H1 (cell line): ENCODE measurements around the gene APC2. TPM values are rescaled to one million over a fixed set of nuclear protein-coding genes. Genes with fewer than 3 reads are reported as not detected.

Experiments
- CTCF ChIA-PET: fragments of 300-600 bp; sonication (Branson Sonifier 250); formaldehyde crosslinking; loops from one replicate; lab custom pipeline; 2021; ENCODE audit not compliant: partially characterized antibody; lab: Charles Lee
- POLR2A ChIA-PET: fragments of 300-600 bp; sonication (Branson Sonifier 250); formaldehyde crosslinking; loops from one replicate; lab custom pipeline; 2021; ENCODE audit warnings: inconsistent platforms; ENCODE audit not compliant: partially characterized antibody; lab: Charles Lee
- DNase-seq, 2 experiments: peaks; one replicate each; pipeline versions ENCODE4 v3.0.0 to v3.0.0-alpha.2; 2010 to 2022; ENCODE audit warnings: low spot score in 2 of 2, low read depth in 1 of 2, mixed read lengths in 1 of 2
- FAIRE-seq: peaks from 2 replicates; lab custom pipeline; 2011; peaks lifted over from hg19 to GRCh38; lab: Jason Lieb, UNC
- H2AFZ ChIP-seq: 2 replicates; pipeline ENCODE4 v1.8.1; 2012; ENCODE audit warnings: low read length, inconsistent platforms
- H2AK5ac ChIP-seq: 2 replicates; pipeline ENCODE4 v1.6.1; 2013; ENCODE audit warnings: low read depth, low read length
- H2BK120ac ChIP-seq: replicated peaks from 2 replicates; pipeline ENCODE3; 2013; ENCODE audit warnings: low read depth, low read length, inconsistent platforms
- H2BK12ac ChIP-seq: 2 replicates; pipeline ENCODE4 v1.6.1; 2013; ENCODE audit warnings: low read depth, low read length
- H2BK15ac ChIP-seq: 2 replicates; pipeline ENCODE4 v1.6.1; 2013; ENCODE audit warnings: low read length
- H2BK20ac ChIP-seq: 2 replicates; pipeline ENCODE4 v1.6.1; 2013; ENCODE audit warnings: low read length
- H2BK5ac ChIP-seq: 2 replicates; pipeline ENCODE4 v1.6.1; 2013; ENCODE audit warnings: low read depth, low read length
- H3K14ac ChIP-seq: 2 replicates; pipeline ENCODE4 v1.6.1; 2013; ENCODE audit warnings: inconsistent platforms; ENCODE audit not compliant: insufficient read length
- H3K18ac ChIP-seq: 2 replicates; pipeline ENCODE4 v1.6.1; 2013; ENCODE audit warnings: low read length; ENCODE audit errors: extremely low read depth
- H3K23ac ChIP-seq: 2 replicates; pipeline ENCODE4 v1.6.1; 2013; ENCODE audit warnings: inconsistent platforms; ENCODE audit not compliant: insufficient read length
- H3K23me2 ChIP-seq: 2 replicates; pipeline ENCODE4 v1.6.1; 2013; ENCODE audit warnings: low read depth, low read length
- H3K27ac ChIP-seq: 2 replicates; pipeline ENCODE4 v1.6.1; 2011; ENCODE audit warnings: low read depth, low read length, inconsistent platforms
- H3K27me3 ChIP-seq, 4 experiments: replicated peaks in 1 of 4; 1 replicate in 1 of 4; 2 replicates in 3 of 4; pipeline versions ENCODE4 v1.6.1 to v1.8.1; 2011 to 2013; ENCODE audit warnings: low read length in 3 of 4, mild to moderate bottlenecking in 3 of 4, inconsistent platforms in 2 of 4, mixed read lengths in 2 of 4, moderate library complexity in 1 of 4; ENCODE audit not compliant: control insufficient read depth in 3 of 4, insufficient read depth in 3 of 4; ENCODE audit errors: extremely low read depth in 1 of 4
- H3K36me3 ChIP-seq, 4 experiments: 2 replicates each; pipeline versions ENCODE4 v1.6.1 to v1.8.1; 2011 to 2013; ENCODE audit warnings: mild to moderate bottlenecking in 4 of 4, low read length in 3 of 4, moderate library complexity in 2 of 4, control low read depth in 1 of 4, inconsistent platforms in 1 of 4; ENCODE audit not compliant: insufficient read depth in 4 of 4, control insufficient read depth in 2 of 4
- H3K4ac ChIP-seq: replicated peaks from 2 replicates; pipeline ENCODE3; 2013; ENCODE audit warnings: low read length, low read depth, mixed read lengths, inconsistent platforms; ENCODE audit not compliant: insufficient read length
- H3K4me1 ChIP-seq, 4 experiments: replicated peaks in 1 of 4; 1 replicate in 1 of 4; 2 replicates in 3 of 4; pipeline versions ENCODE4 v1.6.1 to v1.8.1; 2011 to 2013; ENCODE audit warnings: low read length in 3 of 4, inconsistent platforms in 2 of 4, mixed read lengths in 1 of 4; ENCODE audit not compliant: insufficient read depth in 4 of 4, control insufficient read depth in 3 of 4
- H3K4me2 ChIP-seq, 2 experiments: 2 replicates each; pipeline versions ENCODE4 v1.6.1 to v1.8.1; 2011 to 2013; ENCODE audit warnings: low read depth in 2 of 2, low read length in 2 of 2, control low read depth in 1 of 2, inconsistent platforms in 1 of 2, mild to moderate bottlenecking in 1 of 2; ENCODE audit not compliant: insufficient read depth in 1 of 2
- H3K4me3 ChIP-seq, 4 experiments: fragments of 200-600, 300-600 bp in 1 of 4; sonication (generic), shearing (Covaris generic), sonication (Bioruptor Twin) in 1 of 4; 2 replicates each; pipeline versions ENCODE4 v1.5.1 to v1.8.1; 2011 to 2016; ENCODE audit warnings: low read length in 4 of 4, low read depth in 3 of 4, control low read depth in 2 of 4, inconsistent platforms in 2 of 4, mild to moderate bottlenecking in 2 of 4, mixed read lengths in 1 of 4, moderate library complexity in 1 of 4; ENCODE audit not compliant: insufficient read depth in 2 of 4; ENCODE audit errors: extremely low read depth in 1 of 4
- H3K56ac ChIP-seq: replicated peaks from 2 replicates; pipeline ENCODE3; 2013; ENCODE audit warnings: low read depth, mild to moderate bottlenecking, mixed read lengths, low read length, inconsistent platforms; ENCODE audit not compliant: insufficient read length
- H3K79me1 ChIP-seq: 2 replicates; pipeline ENCODE4 v1.6.1; 2013; ENCODE audit warnings: low read depth, low read length, control low read depth
- H3K79me2 ChIP-seq, 2 experiments: 2 replicates each; pipeline versions ENCODE4 v1.6.1 to v1.8.1; 2012 to 2013; ENCODE audit warnings: low read length in 2 of 2, mild to moderate bottlenecking in 2 of 2, inconsistent platforms in 1 of 2; ENCODE audit not compliant: insufficient read depth in 2 of 2, control insufficient read depth in 1 of 2
- H3K9ac ChIP-seq, 4 experiments: replicated peaks in 1 of 4; 1 replicate in 1 of 4; 2 replicates in 3 of 4; pipeline versions ENCODE4 v1.6.1 to v1.8.1; 2011 to 2013; ENCODE audit warnings: low read depth in 3 of 4, low read length in 3 of 4, control low read depth in 2 of 4, mild to moderate bottlenecking in 2 of 4, moderate library complexity in 2 of 4, inconsistent platforms in 1 of 4; ENCODE audit errors: extremely low read depth in 1 of 4
- H3K9me3 ChIP-seq, 2 experiments: 2 replicates each; pipeline versions ENCODE4 v1.6.1 to v1.8.1; 2012 to 2013; ENCODE audit warnings: mild to moderate bottlenecking in 2 of 2, moderate library complexity in 2 of 2, control low read depth in 1 of 2, inconsistent platforms in 1 of 2, low read depth in 1 of 2, low read length in 1 of 2, mixed read lengths in 1 of 2; ENCODE audit not compliant: insufficient read depth in 2 of 2
- H4K20me1 ChIP-seq, 2 experiments: replicated peaks in 1 of 2; 2 replicates each; pipeline versions ENCODE3 to v1.8.1; 2011 to 2013; ENCODE audit warnings: inconsistent platforms in 2 of 2, low read length in 2 of 2, mild to moderate bottlenecking in 1 of 2; ENCODE audit not compliant: insufficient read depth in 2 of 2, control insufficient read depth in 1 of 2
- H4K5ac ChIP-seq: 2 replicates; pipeline ENCODE4 v1.6.1; 2013; ENCODE audit warnings: low read length, low read depth, mixed read lengths, inconsistent platforms; ENCODE audit not compliant: insufficient read length
- H4K8ac ChIP-seq: 2 replicates; pipeline ENCODE4 v1.8.0; 2013; ENCODE audit warnings: mild to moderate bottlenecking, moderate library complexity, low read length, inconsistent platforms; ENCODE audit not compliant: insufficient read depth; ENCODE audit errors: extremely low read depth
- H4K91ac ChIP-seq: replicated peaks from 2 replicates; pipeline ENCODE3; 2013; ENCODE audit warnings: low read length, mixed read lengths, inconsistent platforms; ENCODE audit not compliant: insufficient read length
- E2F6 ChIP-seq: IDR thresholded peaks from 2 replicates; pipeline ENCODE4 v1.6.1; 2012; ENCODE audit warnings: inconsistent platforms
- YY1 ChIP-seq: IDR thresholded peaks from 2 replicates; pipeline ENCODE4 v1.6.1; 2011; ENCODE audit warnings: low read depth, mild to moderate bottlenecking, low read length
- WGBS, 2 experiments: shearing (Covaris generic) in 1 of 2; methylation state at CpG; one replicate each; pipeline versions ENCODE4 v1.1.6 to v1.1.7; 2013 to 2015; ENCODE audit warnings: low lambda C conversion rate in 2 of 2, mixed read lengths in 2 of 2, inconsistent platforms in 1 of 2, low coverage in 1 of 2, missing lambda C conversion rate in 1 of 2; ENCODE audit not compliant: insufficient replicate concordance in 2 of 2, insufficient coverage in 1 of 2, insufficient read length in 1 of 2; ENCODE audit errors: extremely low coverage in 1 of 2, missing lambda C conversion rate in 1 of 2; 5-methylcytosine and 5-hydroxymethylcytosine counted together
- polyA plus RNA-seq, 7 experiments: library from polyadenylated mRNA; depleted of rRNA in 3 of 7; stranded (reverse) in 5 of 7; unstranded in 2 of 7; fragments of >200 nt in 5 of 7; fragments of 200-250 nt in 2 of 7; gene quantifications; 1 replicate in 5 of 7; 2 replicates in 1 of 7; 4 replicates in 1 of 7; pipeline versions ENCODE4 v1.2.1 to v1.2.3, GENCODE V29; 2011 to 2013; ENCODE audit warnings: missing spikeins in 2 of 7, mixed read lengths in 2 of 7
- total RNA-seq: library from RNA; stranded (reverse); fragmentation: NEBNext Ultra II Directional; extraction: Animal tissue kit (Norgen Biotek cat#: 25700); gene quantifications from 2 replicates; pipeline ENCODE4 v1.2.1, GENCODE V29; 2021

Gene APC2
- total and polyA plus RNA-seq, 2 of the 8 experiments (the other 6 are each of a cell fraction or from before 2014, with no cell fraction given): 1.3 to 4.1 TPM

GRCh38 chr19:1472231-1473084, 22.5 kb downstream of the APC2 start:
- H2BK5ac ChIP-seq: no peak overlapping the region

More at GRCh38 chr19:1472231-1473084, 22.5 kb downstream of the APC2 start:
- peaks cover 0 to 24% (median 2%) of the 10 kb centered on the region in 4 experiments; a peak in 3 of 8 replicates for H3K36me3 ChIP-seq
- H3K9me3 ChIP-seq: no peaks in the 10 kb centered on the region; a peak in 1 of 4 replicates
- H3K79me1 ChIP-seq: peaks cover 2% of the 10 kb centered on the region; the same call in 1 of the 2 replicates
- H3K4me1 ChIP-seq: peaks cover 0 to 32% (median 15%) of the 10 kb centered on the region in 4 experiments; a peak in 5 of 7 replicates
- FAIRE-seq (no peak), DNase-seq (no peak)
- H3K4ac ChIP-seq: no peak overlapping the region
- peaks cover 12% of the 10 kb centered on the region for H3K23me2 ChIP-seq
- H4K20me1 ChIP-seq: peaks cover 20 to 52% of the 10 kb centered on the region in 2 experiments
- 75% methylated on average over 40 of the region's 44 CpGs; no CpG with 5 or more reads in 1 of the 2 experiments for WGBS, 2 experiments
- H2BK20ac ChIP-seq: no peak overlapping the region
- no peak overlapping the region for H2BK12ac ChIP-seq
- H2BK120ac ChIP-seq: no peak overlapping the region
- ChIA-PET CTCF (interaction anchor here (0.5 to 1.9 kb wide), 10 partner anchors 9 to 273 kb away, joined by 3 to 10 read pairs (median 4); no protein-coding TSS in a partner anchor), POLR2A (interaction anchor here (0.7 to 2.5 kb wide), 16 partner anchors 15 to 203 kb away, joined by 3 to 11 read pairs (median 4); partner anchors contain the start of genes ADAMTSL5, CIRBP and REEP6)
- H3K9ac ChIP-seq: no peak overlapping the region
- H3K27ac ChIP-seq: no peak overlapping the region
- no peak overlapping the region for H4K91ac ChIP-seq
- peaks cover 39 to 59% (median 57%) of the 10 kb centered on the region in 4 experiments for H3K27me3 ChIP-seq
- H3K4me3 ChIP-seq: no peak overlapping the region
- peak overlapping the region in 1 of 2 experiments; percentile 86; a peak in 1 of 4 replicates for H3K4me2 ChIP-seq
- no peak overlapping the region for H3K14ac ChIP-seq
- no peak overlapping the region for H3K23ac ChIP-seq
- H4K8ac ChIP-seq: peak overlapping the region; percentile 46; the same call in 1 of the 2 replicates
- H4K5ac ChIP-seq: no peak overlapping the region
- no peak overlapping the region for H3K56ac ChIP-seq
- H2AK5ac ChIP-seq: no peak overlapping the region
- no peak for TF ChIP-seq E2F6
- peak; percentile 38; the same call in 1 of the 2 replicates for TF ChIP-seq YY1
- peaks cover 0 to 4% of the 10 kb centered on the region in 2 experiments; a peak in 1 of 4 replicates for H3K79me2 ChIP-seq
- no peak overlapping the region for H3K18ac ChIP-seq
- H2BK15ac ChIP-seq: no peak overlapping the region
- no peak overlapping the region for H2AFZ ChIP-seq
